ENCODE data around the gene SON.

DNA sequence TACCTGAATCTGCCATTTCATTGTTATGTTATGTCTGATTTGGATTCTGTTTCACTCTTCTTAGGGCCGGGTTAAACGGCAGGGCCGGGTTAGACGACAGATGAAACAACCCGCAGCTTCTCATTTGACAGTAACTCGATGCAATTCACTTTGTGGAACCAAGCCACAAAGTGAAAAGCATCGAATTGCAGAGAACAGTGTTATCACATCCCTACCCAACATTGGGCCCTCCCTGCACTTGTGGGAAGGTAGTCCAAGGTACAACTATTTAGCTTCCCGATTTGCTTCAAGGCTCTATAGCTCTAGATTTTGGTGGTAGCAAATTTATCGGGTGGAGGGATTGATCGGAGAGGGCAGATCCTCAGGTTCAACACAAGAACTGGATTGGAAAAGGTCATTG is 17.0 kb downstream of the SON start:
- TF ChIP-seq POLR2A (IDR thresholded peaks at IDR 0.05; ENCODE audit: low read depth): no peak
- TF ChIP-seq, protein P1, sequence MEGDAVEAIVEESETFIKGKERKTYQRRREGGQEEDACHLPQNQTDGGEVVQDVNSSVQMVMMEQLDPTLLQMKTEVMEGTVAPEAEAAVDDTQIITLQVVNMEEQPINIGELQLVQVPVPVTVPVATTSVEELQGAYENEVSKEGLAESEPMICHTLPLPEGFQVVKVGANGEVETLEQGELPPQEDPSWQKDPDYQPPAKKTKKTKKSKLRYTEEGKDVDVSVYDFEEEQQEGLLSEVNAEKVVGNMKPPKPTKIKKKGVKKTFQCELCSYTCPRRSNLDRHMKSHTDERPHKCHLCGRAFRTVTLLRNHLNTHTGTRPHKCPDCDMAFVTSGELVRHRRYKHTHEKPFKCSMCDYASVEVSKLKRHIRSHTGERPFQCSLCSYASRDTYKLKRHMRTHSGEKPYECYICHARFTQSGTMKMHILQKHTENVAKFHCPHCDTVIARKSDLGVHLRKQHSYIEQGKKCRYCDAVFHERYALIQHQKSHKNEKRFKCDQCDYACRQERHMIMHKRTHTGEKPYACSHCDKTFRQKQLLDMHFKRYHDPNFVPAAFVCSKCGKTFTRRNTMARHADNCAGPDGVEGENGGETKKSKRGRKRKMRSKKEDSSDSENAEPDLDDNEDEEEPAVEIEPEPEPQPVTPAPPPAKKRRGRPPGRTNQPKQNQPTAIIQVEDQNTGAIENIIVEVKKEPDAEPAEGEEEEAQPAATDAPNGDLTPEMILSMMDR (IDR thresholded peaks at IDR 0.05): no peak

Measured in esophagus muscularis mucosa (tissue), 3 donors.